Ovary (tissue), 3 donors: ENCODE measurements around the gene SEC31B.

Experiments
- EP300 ChIP-seq: sonication (generic); formaldehyde crosslinking; IDR thresholded peaks from one replicate; pipeline ENCODE4 v1.6.1; 2017; ENCODE audit warnings: antibody characterized with exemption
- POLR2A ChIP-seq: fragments of 450-650 bp; IDR thresholded peaks from one replicate; pipeline ENCODE4 v1.6.1; 2017; ENCODE audit warnings: antibody characterized with exemption, mild to moderate bottlenecking, moderate library complexity
- TF ChIP-seq, protein P1 (sequence below), 3 donors: fragments of 450-650 bp in 2 of 3; fragments of 200-600 bp in 1 of 3; IDR thresholded peaks; one replicate each; pipeline versions ENCODE4 v1.5.1 to v1.8.0; 2016 to 2022; ENCODE audit warnings: antibody characterized with exemption in 3 of 3, mild to moderate bottlenecking in 1 of 3
- donor health status: DM: no; HTN: no; CAD: no.

DNA sequence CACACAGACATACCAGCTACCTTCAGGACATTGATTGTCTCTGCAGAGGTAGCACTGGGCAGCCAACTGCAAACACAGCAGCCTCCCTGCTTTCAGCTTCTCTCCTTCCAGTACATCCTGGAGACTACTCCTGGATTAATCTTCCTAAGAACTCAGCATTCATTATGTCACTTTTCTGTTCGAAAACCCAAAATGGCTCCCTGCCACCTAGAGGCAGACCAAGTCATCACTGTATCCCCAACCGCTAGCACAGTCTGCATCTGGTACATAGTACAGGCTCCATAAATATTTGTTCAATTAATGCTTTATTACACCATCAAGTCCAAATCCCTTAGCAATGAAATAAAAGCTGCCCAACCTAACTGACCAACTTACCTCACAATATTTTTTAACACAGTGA lies 5.0 kb upstream of the SEC31B start:
- TF ChIP-seq, protein P1, sequence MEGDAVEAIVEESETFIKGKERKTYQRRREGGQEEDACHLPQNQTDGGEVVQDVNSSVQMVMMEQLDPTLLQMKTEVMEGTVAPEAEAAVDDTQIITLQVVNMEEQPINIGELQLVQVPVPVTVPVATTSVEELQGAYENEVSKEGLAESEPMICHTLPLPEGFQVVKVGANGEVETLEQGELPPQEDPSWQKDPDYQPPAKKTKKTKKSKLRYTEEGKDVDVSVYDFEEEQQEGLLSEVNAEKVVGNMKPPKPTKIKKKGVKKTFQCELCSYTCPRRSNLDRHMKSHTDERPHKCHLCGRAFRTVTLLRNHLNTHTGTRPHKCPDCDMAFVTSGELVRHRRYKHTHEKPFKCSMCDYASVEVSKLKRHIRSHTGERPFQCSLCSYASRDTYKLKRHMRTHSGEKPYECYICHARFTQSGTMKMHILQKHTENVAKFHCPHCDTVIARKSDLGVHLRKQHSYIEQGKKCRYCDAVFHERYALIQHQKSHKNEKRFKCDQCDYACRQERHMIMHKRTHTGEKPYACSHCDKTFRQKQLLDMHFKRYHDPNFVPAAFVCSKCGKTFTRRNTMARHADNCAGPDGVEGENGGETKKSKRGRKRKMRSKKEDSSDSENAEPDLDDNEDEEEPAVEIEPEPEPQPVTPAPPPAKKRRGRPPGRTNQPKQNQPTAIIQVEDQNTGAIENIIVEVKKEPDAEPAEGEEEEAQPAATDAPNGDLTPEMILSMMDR (IDR thresholded peaks at IDR 0.05): no peak
- TF ChIP-seq POLR2A (no peak), EP300 (no peak)
